Measurements from ENCODE around the gene CALR3.
A peak's percentile ranks its signal among the peaks of the same experiment; 100 is the strongest.
"Not testable (repeated sequence)": the region's sequence is repeated elsewhere in the genome, so short reads cannot be mapped to it uniquely, and the experiment has no call there.

Gene CALR3

GRCh38 chr19:16461630-16462051 is 34.3 kb downstream of the CALR3 start:
- FAIRE-seq (no peak), DNase-seq (ENCODE audit: extremely low spot score, insufficient read length, low read depth) (no peak)

GRCh38 chr19:16460454-16460853 is 35.5 kb downstream of the CALR3 start:
- DNase-seq (ENCODE audit: extremely low spot score, insufficient read length, low read depth) (no peak), FAIRE-seq (no peak)

GRCh38 chr19:16459680-16460079 is 36.3 kb downstream of the CALR3 start:
- DNase-seq (ENCODE audit: extremely low spot score, insufficient read length, low read depth): no peak

DNA sequence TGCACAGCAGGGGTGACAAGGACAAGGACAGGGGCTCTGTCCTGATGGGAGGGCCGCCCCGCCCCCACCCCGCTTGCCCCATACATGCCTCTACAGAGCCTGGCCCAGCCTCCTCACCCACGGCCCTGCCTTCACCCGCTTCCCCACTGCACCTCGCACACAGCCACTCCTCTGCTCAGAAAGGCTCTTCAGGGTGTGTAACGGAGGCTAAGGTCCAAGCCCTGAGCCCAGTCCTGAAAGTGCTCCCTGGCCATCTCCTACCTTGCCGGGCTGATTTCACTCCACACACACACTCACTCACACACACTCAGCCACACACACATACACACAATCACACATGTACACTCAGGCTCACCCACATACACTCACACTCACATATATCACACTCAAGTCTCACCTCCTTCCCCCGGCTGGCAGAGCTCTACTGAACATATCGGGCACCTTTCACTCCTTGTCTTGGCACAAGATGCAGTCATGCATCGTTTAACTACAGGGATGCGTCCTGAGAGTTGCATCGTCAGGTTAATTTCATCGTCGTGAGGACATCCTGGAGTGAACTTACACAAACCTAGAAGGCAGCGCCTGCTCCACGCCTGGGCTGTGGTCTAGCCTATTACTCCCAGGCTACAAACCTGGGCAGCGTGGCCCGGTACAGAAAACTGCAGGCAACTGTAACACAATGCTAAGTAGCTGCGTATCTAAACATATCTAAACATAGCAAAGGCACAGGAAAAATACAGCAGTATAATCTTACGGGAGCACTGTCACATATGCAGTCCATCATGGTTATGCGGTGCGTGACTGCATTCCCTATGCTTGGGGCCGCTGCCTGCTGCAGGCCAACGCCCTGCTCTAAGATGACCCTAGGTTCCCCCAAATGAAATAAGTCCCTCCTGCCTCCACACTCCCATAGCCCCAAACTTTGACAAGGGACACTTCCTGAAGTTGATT is 37.3 kb downstream of the CALR3 start:
- DNase-seq (ENCODE audit: extremely low spot score, insufficient read length, low read depth) (no peak), FAIRE-seq (no peak)

More at GRCh38 chr19:16459680-16460079, 36.3 kb downstream of the CALR3 start:
- no peak for FAIRE-seq

DNA sequence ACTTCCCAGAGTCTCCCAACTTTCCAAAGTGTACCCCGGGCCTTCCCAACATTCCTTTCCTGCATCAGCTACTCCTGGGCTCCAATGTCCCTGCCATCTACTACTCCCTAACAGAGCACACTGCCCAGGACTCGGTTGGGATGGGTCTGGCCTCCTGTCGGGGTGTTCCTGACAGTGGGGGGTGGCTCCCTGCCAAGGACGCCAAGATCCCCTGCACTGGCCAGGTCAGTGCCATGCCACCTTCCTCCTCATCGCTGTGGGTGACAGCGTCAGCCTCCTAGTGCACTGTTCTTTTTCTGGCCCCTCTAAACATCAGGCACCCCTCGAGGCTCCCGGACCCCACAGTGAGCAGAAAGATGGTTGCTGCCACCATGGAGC is 38.0 kb downstream of the CALR3 start:
- no peak for FAIRE-seq

GRCh38 chr19:16457195-16457953 is 38.6 kb downstream of the CALR3 start:
- DNase-seq (ENCODE audit: extremely low spot score, insufficient read length, low read depth) (no peak), FAIRE-seq (no peak)

More for the DNA sequence above, 38.0 kb downstream of the CALR3 start:
- no peak for DNase-seq (ENCODE audit: extremely low spot score, insufficient read length, low read depth)

GRCh38 chr19:16456652-16457194 is 39.2 kb downstream of the CALR3 start:
- no peak for FAIRE-seq
- no peak for DNase-seq (ENCODE audit: extremely low spot score, insufficient read length, low read depth)

DNA sequence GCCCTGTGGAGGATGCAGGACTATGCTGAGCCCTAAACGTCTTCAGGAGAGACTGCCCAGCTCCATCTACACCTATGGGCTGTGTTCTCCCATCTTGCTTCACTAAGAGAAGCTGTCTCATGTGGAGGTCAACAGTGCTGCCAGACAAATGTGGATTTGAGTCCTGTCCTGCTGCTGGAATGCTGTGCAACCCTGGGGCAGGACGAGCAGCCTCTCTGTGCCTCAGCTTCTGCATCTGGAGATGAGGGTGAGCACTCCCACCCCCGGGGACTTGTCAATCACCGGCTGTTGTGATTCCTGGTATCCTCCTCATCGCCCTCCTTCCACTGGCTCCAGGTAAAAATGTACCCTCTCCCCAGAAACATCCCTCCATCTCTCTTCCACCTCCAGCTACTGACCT is 40.5 kb downstream of the CALR3 start:
- DNase-seq (ENCODE audit: extremely low spot score, insufficient read length, low read depth): no peak
- no peak for FAIRE-seq

- FAIRE-seq: no peak
- DNase-seq (ENCODE audit: extremely low spot score, insufficient read length, low read depth): no peak
These were observed 41.5 kb downstream of the CALR3 start for GRCh38 chr19:16454351-16454918.

DNA sequence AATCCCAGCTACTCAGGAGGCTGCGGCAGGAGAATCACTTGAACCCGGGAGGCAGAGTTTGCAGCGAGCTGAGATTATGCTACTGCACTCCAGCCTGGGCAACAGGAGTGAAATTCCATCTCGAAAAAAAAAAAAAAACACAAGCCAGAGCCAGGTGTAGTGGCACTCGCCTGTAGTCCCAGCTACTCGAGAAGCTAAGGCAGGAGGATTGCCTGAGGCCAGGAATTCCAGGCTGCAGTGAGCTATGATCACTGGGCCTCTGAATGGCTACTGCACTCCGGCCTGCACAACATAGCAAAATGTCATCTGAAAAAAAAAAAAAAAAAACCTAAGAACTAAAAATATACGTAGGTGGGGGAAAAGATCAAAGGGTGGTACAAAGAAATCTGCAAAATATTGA is 43.6 kb downstream of the CALR3 start:
- no peak for FAIRE-seq
- DNase-seq (ENCODE audit: extremely low spot score, insufficient read length, low read depth): no peak

DNA sequence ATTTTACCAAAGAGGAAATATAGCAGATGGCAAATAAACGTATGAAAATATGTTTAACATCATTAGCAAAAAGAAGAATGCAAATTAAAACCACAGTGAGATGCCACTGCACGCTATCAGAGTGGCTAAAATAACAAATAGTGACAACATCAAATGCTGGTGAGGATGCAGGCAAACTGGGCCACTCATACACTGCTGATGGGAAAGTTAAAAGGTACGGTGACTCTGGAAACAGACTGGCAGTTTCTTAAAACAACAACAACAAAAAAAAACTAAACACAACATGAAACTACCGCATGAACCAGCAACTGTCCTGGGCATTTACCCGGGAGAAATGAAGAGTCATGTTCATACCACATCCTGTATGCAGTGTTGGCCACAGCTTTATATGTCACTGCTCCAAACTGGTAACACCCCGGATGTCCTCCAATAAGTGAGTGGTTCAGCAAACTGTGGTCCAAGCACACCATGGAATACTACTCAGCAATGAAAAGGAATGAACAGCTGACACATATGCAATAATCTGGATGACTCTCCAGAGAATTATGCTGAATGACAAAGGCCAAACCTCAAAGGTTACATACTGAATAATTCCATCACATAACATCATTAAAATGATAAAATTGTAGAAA is 46.5 kb downstream of the CALR3 start:
- FAIRE-seq: peak; percentile 93
- peak; percentile 68 for DNase-seq (ENCODE audit: extremely low spot score, insufficient read length, low read depth)

DNA sequence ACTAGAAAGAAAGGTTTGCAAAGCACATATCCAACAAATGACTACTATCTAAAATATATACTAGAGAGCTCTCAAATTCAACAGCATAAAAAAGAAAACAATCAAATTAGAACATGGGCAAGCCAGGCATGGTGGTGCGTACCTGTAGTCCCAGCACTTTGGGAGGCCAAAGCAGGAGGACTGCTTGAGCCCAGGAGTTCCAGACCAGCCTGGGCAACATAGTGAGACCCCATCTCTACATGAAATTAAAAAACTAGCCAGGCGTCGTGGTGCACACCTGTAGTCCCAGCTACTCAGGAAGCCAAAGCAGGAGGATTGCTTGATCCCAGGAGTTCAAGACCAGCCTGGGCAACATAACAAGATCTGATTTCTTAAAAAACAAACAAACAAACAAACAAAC is 47.1 kb downstream of the CALR3 start:
- FAIRE-seq: not testable (repeated sequence)

DNA sequence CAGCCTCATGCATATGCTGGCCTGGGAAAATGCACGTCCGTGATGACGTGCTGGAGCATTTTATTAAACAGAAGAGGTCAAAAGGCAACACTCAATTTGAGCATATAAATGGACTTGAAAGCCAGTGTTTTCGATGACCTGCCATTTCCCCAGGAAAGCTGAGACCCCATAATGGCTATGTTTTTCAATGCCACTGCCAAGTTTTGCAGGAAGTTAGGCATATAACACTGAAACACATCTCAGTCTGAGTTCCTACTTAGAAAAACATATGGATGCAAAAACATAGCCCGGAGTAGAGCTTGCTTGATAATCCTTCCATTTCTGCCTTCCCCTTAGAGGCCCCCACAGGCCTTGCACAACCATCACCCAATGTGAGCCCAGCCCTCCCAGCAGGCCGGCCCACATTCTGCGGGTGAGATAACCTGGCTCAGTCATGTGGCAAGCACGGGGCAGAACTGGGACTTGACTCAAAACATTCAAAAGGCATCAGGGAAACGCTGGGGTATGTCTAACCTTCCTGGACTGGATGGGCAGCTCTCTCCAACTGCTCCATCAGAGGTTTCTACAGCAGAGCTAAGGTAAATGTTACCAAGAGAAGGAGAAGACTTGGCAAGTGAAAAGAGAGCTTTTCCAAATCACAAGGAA is 49.1 kb downstream of the CALR3 start:
- FAIRE-seq (peak; percentile 84), DNase-seq (ENCODE audit: extremely low spot score, insufficient read length, low read depth) (no peak)

More for the DNA sequence above, 47.1 kb downstream of the CALR3 start:
- DNase-seq (ENCODE audit: extremely low spot score, insufficient read length, low read depth): not testable (repeated sequence)

DNA sequence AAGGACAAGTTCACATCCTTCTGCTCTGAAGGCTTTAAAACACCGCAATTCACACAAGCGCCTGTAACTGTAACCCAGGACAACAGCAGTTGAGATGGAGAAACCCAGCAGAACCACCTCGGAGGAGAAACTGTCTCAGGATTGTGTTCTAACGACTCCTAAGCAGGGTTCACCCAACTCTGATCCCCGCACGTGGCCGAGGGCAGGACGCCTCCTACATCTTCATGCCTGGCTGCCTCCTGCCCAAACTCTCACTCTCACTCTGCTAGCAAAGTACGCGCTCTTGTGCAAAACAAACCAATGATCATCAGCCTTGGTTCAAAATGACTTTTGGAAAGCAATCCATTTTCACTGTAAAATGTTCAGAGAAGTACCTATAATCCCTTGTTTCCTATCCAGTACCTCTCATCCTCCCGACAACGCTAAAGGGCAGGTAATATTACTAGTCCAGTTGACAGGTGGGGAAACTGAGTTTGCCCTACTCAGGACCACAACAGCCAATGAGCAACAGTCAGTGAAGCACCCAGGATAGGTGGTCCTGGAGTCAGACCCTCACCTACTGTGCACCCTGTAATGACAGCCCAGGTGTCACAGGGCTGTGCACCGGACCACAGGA is 49.8 kb downstream of the CALR3 start:
- DNase-seq (ENCODE audit: extremely low spot score, insufficient read length, low read depth) (peak; percentile 42), FAIRE-seq (peak; percentile 89)

DNA sequence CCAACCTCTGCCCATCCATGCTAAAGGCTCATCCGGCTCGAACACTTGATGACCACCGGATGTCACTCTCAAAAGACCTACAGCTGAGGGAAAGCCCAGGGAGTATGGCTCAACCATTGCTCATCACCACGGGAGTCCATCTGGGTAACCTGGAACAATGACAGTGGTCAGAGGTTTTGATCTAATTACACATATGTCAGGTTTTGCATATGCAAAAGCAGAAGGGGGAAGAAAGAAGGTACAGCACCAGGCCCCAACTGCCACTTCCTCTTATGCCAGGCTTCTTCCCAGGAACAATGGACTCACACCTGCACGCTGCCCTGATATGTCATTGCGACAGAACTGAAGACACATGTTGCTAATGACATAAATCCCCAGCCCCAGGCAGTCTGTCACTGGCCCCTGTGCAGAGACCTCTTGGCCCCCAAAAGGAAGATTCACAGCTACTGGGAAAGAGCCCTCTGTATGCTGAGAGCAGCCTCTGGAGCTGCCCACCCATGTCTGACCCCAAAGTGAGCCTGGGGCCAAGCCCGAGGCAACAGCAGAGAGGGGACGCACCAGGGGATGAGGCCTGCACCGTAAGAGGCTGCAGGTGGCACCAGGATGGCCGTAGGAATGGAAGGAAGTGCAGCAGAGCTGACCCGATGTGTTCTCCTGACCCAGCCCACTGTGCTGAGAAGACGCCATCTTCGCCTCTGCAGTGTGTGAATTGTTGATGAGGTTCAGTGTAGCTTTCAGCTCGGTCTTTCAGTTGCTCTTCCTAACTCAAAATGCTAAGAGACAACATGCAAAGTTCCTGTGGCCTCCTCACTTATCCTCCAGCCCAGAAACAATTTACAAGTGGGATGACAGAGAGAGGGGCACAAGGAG is 50.5 kb downstream of the CALR3 start:
- FAIRE-seq (peak; percentile 88), DNase-seq (ENCODE audit: extremely low spot score, insufficient read length, low read depth) (no peak)

DNA sequence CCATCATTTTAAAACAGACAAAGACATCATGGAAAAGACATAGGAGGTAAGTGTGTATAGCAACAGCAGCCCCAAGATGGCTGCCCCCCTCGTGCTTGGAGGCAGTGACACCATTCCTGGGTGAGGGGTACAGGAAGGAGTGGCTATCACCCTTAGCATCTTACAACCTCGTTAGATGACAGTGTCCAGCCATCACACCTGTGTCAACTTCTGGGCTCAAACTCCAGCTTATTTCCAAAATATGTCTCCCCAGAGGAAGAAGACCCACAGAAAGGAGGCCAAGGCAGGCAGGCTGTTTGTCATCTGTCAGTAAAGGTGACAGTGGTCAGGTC is 51.7 kb downstream of the CALR3 start:
- DNase-seq (ENCODE audit: extremely low spot score, insufficient read length, low read depth) (no peak), FAIRE-seq (no peak)

GRCh38 chr19:16442386-16443276 is 53.3 kb downstream of the CALR3 start:
- DNase-seq (ENCODE audit: extremely low spot score, insufficient read length, low read depth) (no peak), FAIRE-seq (no peak)
